HEK293 (cell line): Measurements from ENCODE around the gene PBX3.

Experiments
- CTCF ChIA-PET: fragments of 350-600 bp; formaldehyde crosslinking; extraction: SDS; loops from one replicate; lab custom pipeline; 2021; ENCODE audit warnings: antibody characterized with exemption; lab: Yijun Ruan, JAX
- POLR2A ChIA-PET: fragments of 300-600 bp; formaldehyde crosslinking; extraction: SDS; loops from one replicate; lab custom pipeline; 2020; ENCODE audit warnings: antibody characterized with exemption, inconsistent platforms; lab: Yijun Ruan, JAX
- H3K27ac ChIP-seq: fragments of 200-500 bp; sonication (Bioruptor generic); 2 replicates; pipeline ENCODE4 v1.5.1; 2014; ENCODE audit warnings: low read depth, low read length, control low read depth, inconsistent platforms; ENCODE audit errors: extremely low read depth
- H3K36me3 ChIP-seq, 2 experiments: fragments of 200-500 bp in 1 of 2; sonication (Bioruptor generic) in 1 of 2; 1 replicate in 1 of 2; 2 replicates in 1 of 2; pipeline ENCODE4 v1.5.1; 2014 to 2017; ENCODE audit warnings: inconsistent platforms in 2 of 2, low read length in 2 of 2; ENCODE audit not compliant: control insufficient read depth in 2 of 2, insufficient read depth in 1 of 2
- H3K4me1 ChIP-seq: fragments of 200-500 bp; sonication (Bioruptor generic); 2 replicates; pipeline ENCODE4 v1.5.1; 2014; ENCODE audit warnings: mild to moderate bottlenecking, low read length, inconsistent platforms; ENCODE audit not compliant: control insufficient read depth, insufficient read depth
- H3K4me3 ChIP-seq: 2 replicates; pipeline ENCODE4 v1.5.1; 2011; ENCODE audit warnings: low read depth, mild to moderate bottlenecking, control low read depth, low read length, moderate library complexity
- H3K9me3 ChIP-seq: fragments of 200-500 bp; sonication (Bioruptor generic); 2 replicates; pipeline ENCODE4 v1.5.1; 2014; ENCODE audit warnings: low read depth, low read length, inconsistent platforms; ENCODE audit not compliant: control insufficient read depth, insufficient read depth
- AEBP2 ChIP-seq: fragments of 450-650 bp; formaldehyde crosslinking; IDR thresholded peaks from 2 replicates; pipeline ENCODE4 v1.5.1; 2016; ENCODE audit warnings: missing biosample characterization, missing genetic modification characterization, borderline replicate concordance
- BCL11A ChIP-seq: fragments of 450-650 bp; formaldehyde crosslinking; IDR thresholded peaks from 2 replicates; pipeline ENCODE4 v1.5.1; 2016; ENCODE audit warnings: low read depth, missing biosample characterization, missing genetic modification characterization
- EGR2 ChIP-seq: fragments of 450-650 bp; formaldehyde crosslinking; IDR thresholded peaks from 2 replicates; pipeline ENCODE4 v1.5.1; 2016; ENCODE audit warnings: low read depth, missing biosample characterization, missing genetic modification characterization
- GLI4 ChIP-seq: fragments of 450-650 bp; formaldehyde crosslinking; IDR thresholded peaks from 2 replicates; pipeline ENCODE4 v1.5.1; 2016; ENCODE audit warnings: missing biosample characterization, missing genetic modification characterization
- HOXC10 ChIP-seq: sonication (generic); formaldehyde crosslinking; IDR thresholded peaks from 2 replicates; pipeline ENCODE4 v1.8.1; 2023; ENCODE audit warnings: mild to moderate bottlenecking, missing genetic modification reagents
- IKZF3 ChIP-seq: fragments of 450-650 bp; IDR thresholded peaks from 2 replicates; pipeline ENCODE4 v1.5.0; 2018; ENCODE audit warnings: missing biosample characterization, mild to moderate bottlenecking, missing genetic modification characterization, moderate library complexity
- KLF9 ChIP-seq: fragments of 450-650 bp; formaldehyde crosslinking; IDR thresholded peaks from 2 replicates; pipeline ENCODE4 v1.5.1; 2016; ENCODE audit warnings: missing biosample characterization, missing genetic modification characterization, low read depth
- OSR2 ChIP-seq: fragments of 450-650 bp; formaldehyde crosslinking; IDR thresholded peaks from 2 replicates; pipeline ENCODE4 v1.5.1; 2016; ENCODE audit warnings: missing biosample characterization, missing genetic modification characterization
- SCRT2 ChIP-seq: fragments of 450-650 bp; formaldehyde crosslinking; IDR thresholded peaks from 2 replicates; pipeline ENCODE4 v1.5.1; 2016; ENCODE audit warnings: missing biosample characterization, missing genetic modification characterization
- ZBTB11 ChIP-seq: fragments of 450-650 bp; formaldehyde crosslinking; conservative IDR thresholded peaks from 2 replicates; pipeline ENCODE4 v1.5.1; 2016; ENCODE audit warnings: low read depth, missing biosample characterization, missing genetic modification characterization
- ZBTB17 ChIP-seq: fragments of 450-650 bp; formaldehyde crosslinking; IDR thresholded peaks from 2 replicates; pipeline ENCODE4 v1.5.1; 2016; ENCODE audit warnings: missing biosample characterization, missing genetic modification characterization
- ZBTB6 ChIP-seq: fragments of 450-650 bp; formaldehyde crosslinking; IDR thresholded peaks from 2 replicates; pipeline ENCODE4 v1.5.1; 2017; ENCODE audit warnings: missing biosample characterization, missing genetic modification characterization
- ZNF169 ChIP-seq: fragments of 450-650 bp; formaldehyde crosslinking; IDR thresholded peaks from 2 replicates; pipeline ENCODE4 v1.5.1; 2016; ENCODE audit warnings: missing biosample characterization, missing genetic modification characterization
- ZNF174 ChIP-seq: fragments of 450-650 bp; formaldehyde crosslinking; IDR thresholded peaks from 2 replicates; pipeline ENCODE4 v1.5.0; 2017; ENCODE audit warnings: missing biosample characterization, mild to moderate bottlenecking, missing genetic modification characterization
- ZNF18 ChIP-seq: fragments of 450-650 bp; formaldehyde crosslinking; IDR thresholded peaks from 2 replicates; pipeline ENCODE4 v1.5.1; 2016; ENCODE audit warnings: missing biosample characterization, missing genetic modification characterization
- ZNF202 ChIP-seq: fragments of 450-650 bp; formaldehyde crosslinking; IDR thresholded peaks from 2 replicates; pipeline ENCODE4 v1.5.1; 2016; ENCODE audit warnings: missing biosample characterization, missing genetic modification characterization, borderline replicate concordance
- ZNF280D ChIP-seq: fragments of 450-650 bp; formaldehyde crosslinking; IDR thresholded peaks from 2 replicates; pipeline ENCODE4 v1.5.1; 2016; ENCODE audit warnings: missing biosample characterization, missing genetic modification characterization
- ZNF292 ChIP-seq: fragments of 450-650 bp; formaldehyde crosslinking; IDR thresholded peaks from 2 replicates; pipeline ENCODE4 v1.5.1; 2016; ENCODE audit warnings: low read depth, missing biosample characterization, missing genetic modification characterization, borderline replicate concordance
- ZNF350 ChIP-seq: fragments of 450-650 bp; formaldehyde crosslinking; IDR thresholded peaks from 2 replicates; pipeline ENCODE4 v1.5.0; 2017; ENCODE audit warnings: missing biosample characterization, mild to moderate bottlenecking, missing genetic modification characterization
- ZNF488 ChIP-seq: fragments of 450-650 bp; formaldehyde crosslinking; IDR thresholded peaks from 2 replicates; pipeline ENCODE4 v1.5.1; 2016; ENCODE audit warnings: missing biosample characterization, missing genetic modification characterization
- ZNF600 ChIP-seq: fragments of 450-650 bp; formaldehyde crosslinking; IDR thresholded peaks from 2 replicates; pipeline ENCODE4 v1.5.1; 2016; ENCODE audit warnings: missing biosample characterization, missing genetic modification characterization
- ZNF843 ChIP-seq: fragments of 450-650 bp; formaldehyde crosslinking; IDR thresholded peaks from 2 replicates; pipeline ENCODE4 v1.5.1; 2016; ENCODE audit warnings: missing biosample characterization, missing genetic modification characterization
- ZSCAN4 ChIP-seq: fragments of 450-650 bp; formaldehyde crosslinking; IDR thresholded peaks from 2 replicates; pipeline ENCODE4 v1.5.1; 2017; ENCODE audit warnings: missing biosample characterization, missing genetic modification characterization

Gene PBX3

GRCh38 chr9:125908136-125908535 is 161.0 kb downstream of the PBX3 start:
- ChIA-PET POLR2A (no interaction called here), CTCF (no interaction called here)
- TF ChIP-seq ZBTB17 (tag by site-specific recombination): peak; percentile 45; the same call in 1 of the 2 replicates
- TF ChIP-seq OSR2 (tag by site-specific recombination): no peak
- no peak for TF ChIP-seq ZNF169 (tag by site-specific recombination)
- TF ChIP-seq EGR2 (tag by site-specific recombination): no peak
- no peak for TF ChIP-seq ZBTB6 (tag by site-specific recombination)
- no peak for TF ChIP-seq ZNF488 (tag by site-specific recombination)
- TF ChIP-seq ZNF600 (tag by site-specific recombination): peak; percentile 43; the same call in 1 of the 2 replicates
- TF ChIP-seq SCRT2: no peak
- TF ChIP-seq IKZF3 (tag by site-specific recombination): 0 out of 2 replicates have a peak, but pooled peaks have one; percentile 34
- no peak for TF ChIP-seq ZNF350 (tag by site-specific recombination)
- H3K36me3 ChIP-seq: no peaks in the 10 kb centered on the region
- no peak overlapping the region for H3K4me3 ChIP-seq
- peaks cover 40% of the 10 kb centered on the region for H3K4me1 ChIP-seq
- H3K9me3 ChIP-seq: no peaks in the 10 kb centered on the region
- H3K27ac ChIP-seq: no peak overlapping the region

GRCh38 chr9:125908966-125909365 is 161.8 kb downstream of the PBX3 start:
- no peak overlapping the region for H3K27ac ChIP-seq
- H3K4me1 ChIP-seq: peaks cover 41% of the 10 kb centered on the region
- CTCF ChIA-PET: interaction anchor here (0.6 kb wide), 1 partner anchor 24 kb away, joined by 3 read pairs; no protein-coding TSS in a partner anchor
- H3K9me3 ChIP-seq: no peaks in the 10 kb centered on the region
- POLR2A ChIA-PET: no interaction called here
- no peak overlapping the region for H3K4me3 ChIP-seq
- no peaks in the 10 kb centered on the region for H3K36me3 ChIP-seq
- no peak for TF ChIP-seq ZNF843 (tag by site-specific recombination)
- no peak for TF ChIP-seq HOXC10 (CRISPR knock-in tag)
- no peak for TF ChIP-seq ZNF202 (tag by site-specific recombination)
- TF ChIP-seq ZSCAN4 (tag by site-specific recombination): no peak
- TF ChIP-seq ZNF280D (tag by site-specific recombination): no peak
- no peak for TF ChIP-seq ZNF18
- no peak for TF ChIP-seq ZBTB11 (tag by site-specific recombination)
- TF ChIP-seq ZNF292 (tag by site-specific recombination): no peak
- TF ChIP-seq BCL11A: no peak
- TF ChIP-seq AEBP2 (tag by site-specific recombination): no peak
- no peak for TF ChIP-seq KLF9 (tag by site-specific recombination)
- no peak for TF ChIP-seq ZNF174 (tag by site-specific recombination)
- TF ChIP-seq GLI4 (tag by site-specific recombination): no peak
